Lung microvascular endothelial cell (primary cell): ENCODE data around the gene PSMA5. TPM values are rescaled to one million over a fixed set of nuclear protein-coding genes. Genes with fewer than 3 reads are reported as not detected.
A peak's percentile ranks its signal among the peaks of the same experiment; 100 is the strongest.
"Not testable (repeated sequence)": the region's sequence is repeated elsewhere in the genome, so short reads cannot be mapped to it uniquely, and the experiment has no call there.

Experiments
- DNase-seq, 2 donors: peaks; one replicate each; pipeline versions ENCODE4 v3.0.0 to v3.0.0-alpha.2; 2010; ENCODE audit warnings: low read depth in 2 of 2
- total RNA-seq: library from RNA; depleted of rRNA; stranded (reverse); fragments of >200 nt; gene quantifications from 2 replicates; pipeline ENCODE4 v1.2.1, GENCODE V29; 2014

The PSMA5 gene
- total RNA-seq, 1 donor from 2014 or later: 33.7 TPM

GRCh38 chr1:109392788-109393616, 33.2 kb downstream of the PSMA5 start:
- peak; percentile 29 to 75 for DNase-seq

DNA sequence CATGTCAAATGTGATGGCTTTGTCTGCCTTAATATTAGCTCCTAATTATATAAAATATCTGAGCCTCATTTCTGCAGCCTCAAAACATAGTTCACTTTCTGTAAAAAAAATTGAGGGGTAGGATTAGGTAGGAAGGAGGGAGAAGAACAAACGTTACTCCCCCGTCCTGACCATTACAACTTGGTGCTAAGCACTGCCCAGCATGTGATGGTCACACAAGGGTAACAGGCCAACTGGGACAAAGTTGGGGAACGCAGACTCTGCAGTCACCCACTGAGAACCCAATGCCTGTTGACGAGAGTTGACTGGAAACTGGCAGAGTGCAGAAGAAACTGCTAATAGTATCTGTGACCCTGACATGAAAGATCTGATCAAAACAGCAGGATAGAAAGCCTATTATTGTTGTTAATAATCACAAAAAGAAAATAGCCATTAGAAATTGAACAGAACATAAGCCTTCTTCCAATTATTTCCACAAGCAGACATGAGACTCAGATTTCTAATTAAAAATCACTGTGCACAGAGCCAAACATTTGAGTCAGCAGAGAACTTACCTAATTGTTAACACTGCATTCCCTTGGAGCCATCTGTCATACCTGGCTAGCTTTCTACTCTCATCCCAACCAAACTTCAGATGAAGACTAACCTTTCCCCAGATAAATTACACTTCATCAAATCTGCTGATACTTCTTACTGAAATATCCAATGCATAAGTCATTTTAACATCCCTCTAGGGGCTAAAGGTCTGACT, 34.0 kb downstream of the PSMA5 start:
- DNase-seq: no peak

DNA sequence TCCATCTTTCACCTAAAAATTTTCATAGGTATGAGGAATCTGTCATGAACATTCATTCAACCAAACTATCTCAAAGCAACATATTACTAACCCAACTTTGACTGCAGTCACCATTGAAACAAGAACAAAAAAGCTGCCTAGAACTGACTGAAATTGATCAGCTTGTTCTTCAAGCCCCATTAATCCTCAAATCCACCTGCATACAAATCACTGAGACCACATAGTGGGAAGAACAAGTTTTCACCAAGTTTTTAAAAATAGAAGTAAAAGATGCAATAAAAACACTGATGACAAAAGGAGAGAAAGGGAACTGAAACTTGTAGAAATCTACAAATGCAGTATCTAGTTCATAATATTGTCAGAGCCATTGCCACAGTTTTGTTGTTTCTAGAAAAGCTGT, 34.6 kb downstream of the PSMA5 start:
- DNase-seq: no peak

DNA sequence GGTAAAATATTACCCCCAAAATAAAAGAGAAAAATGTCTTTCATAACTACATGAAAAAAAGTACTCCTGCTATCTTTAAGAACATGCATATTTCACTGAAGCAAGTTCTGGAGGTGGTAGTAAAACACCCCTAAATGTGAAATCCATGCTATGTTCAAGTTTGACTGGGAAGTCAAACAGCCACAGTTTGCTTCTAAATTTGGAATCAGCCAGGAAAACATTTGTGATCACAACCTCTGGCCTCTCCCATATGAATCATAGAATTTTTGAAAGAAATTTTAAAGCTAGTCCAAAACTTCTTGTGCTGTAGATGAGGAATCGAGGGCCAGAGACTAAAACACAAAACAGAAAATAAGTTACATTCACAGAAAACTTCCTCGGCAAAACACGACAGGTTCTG, 35.1 kb downstream of the PSMA5 start:
- peak; percentile 57 to 60 for DNase-seq

- DNase-seq: no peak
Observed at GRCh38 chr1:109389638-109390341, 36.5 kb downstream of the PSMA5 start.

DNA sequence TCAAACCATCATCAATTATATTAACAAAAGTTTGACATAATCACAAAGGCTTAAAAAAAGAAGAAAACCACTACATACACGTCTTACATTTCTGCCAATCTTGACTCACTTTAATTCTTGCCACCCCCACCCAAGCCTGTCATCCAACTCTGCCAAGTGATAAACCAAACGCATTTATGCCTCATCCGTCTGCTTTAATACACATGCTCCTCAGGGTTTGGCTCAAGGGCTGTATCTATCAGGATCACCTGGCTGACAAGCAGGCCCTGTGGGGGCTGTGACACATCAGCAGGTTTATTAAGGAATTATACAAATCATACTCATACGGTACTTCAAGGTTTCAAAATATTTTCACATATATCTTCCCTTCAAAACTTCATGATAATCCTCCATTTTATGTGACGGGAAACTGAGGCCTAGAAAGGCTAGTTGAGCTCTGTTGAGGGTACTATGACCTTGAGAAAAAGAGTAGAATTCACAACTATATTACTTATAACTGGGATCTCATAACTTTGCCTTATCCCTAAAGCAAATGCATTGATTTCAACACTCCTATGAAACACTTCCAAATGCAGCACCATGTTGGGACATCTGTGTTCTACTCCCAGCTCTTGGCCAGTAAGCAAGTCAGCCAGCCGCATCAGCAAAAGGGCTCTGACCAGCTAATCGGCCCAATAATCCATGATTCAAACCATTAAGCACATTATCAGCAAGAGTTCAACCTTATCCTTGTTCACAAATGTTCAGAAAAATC, 37.2 kb downstream of the PSMA5 start:
- no peak for DNase-seq

DNA sequence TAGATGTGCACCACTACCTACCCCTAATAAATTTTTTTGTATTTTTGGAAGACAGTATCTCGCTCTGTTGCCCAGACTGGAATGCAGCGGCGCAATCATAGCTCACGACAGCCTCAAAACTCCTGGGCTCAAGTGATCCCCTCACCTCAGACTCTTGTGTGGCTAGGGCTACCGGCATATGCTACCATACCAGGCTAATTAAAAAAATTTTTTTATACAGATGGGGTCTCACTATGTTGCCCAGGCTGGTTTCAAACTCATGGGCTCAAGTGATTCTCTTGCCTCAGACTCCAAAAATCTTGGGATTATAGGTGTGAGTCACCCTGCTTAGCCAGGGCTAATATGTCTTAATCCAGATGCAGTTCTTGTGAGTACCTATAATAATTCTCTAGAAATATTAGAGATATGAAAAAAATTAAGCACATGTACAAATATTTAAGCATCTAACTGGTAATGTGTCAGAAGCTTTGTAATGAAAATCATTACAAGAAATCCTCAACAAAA, 38.0 kb downstream of the PSMA5 start:
- DNase-seq: no peak

DNA sequence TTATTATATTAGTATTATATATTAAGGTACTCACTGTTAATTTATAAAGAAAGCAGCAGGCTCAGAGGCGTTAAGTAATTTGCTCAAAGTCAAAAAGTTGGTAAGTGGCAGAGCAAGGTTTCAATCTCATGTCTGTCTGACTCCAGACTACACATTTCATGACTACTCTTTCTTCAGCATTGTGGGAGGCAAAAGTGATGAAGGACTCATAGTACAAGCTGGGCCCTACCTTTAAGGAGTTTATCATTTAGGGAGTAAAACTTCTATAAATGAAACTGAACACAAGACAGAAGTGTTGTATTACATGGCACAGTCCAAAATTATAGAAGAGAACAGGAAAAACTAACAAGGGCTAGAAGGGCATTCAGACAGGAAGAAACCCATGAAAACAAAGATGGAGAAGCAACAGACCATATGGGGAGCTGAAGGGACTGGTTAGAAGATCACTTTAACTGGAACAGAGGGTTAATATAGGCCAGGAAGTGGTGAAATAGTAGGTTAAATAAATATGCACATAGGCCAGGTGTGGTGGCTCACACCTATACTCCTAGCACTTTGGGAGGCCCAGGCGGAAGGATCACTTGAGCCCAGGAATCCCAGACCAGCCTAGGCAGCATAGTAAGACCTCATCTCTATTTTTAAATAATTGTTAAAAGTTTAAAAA, 40.1 kb downstream of the PSMA5 start:
- no peak for DNase-seq

DNA sequence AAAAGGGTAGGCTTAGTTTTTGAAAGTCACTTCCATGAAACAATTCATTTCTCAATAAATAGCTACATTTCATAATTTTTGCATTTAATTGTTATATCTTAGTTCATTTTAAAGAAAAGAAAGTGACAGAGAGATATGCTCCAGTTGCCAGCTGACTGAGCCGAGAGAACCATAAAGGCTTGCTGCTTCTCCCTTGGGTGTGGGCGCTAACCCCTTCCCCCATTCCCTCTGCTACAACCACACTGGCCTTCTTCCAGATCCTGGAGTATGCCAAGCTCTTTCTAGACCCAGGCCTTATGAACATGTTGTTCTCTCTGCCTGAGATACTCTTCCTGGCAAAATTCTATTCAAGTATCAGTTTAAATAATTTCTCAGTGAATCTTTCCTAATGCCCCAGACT, 40.8 kb downstream of the PSMA5 start:
- DNase-seq: no peak

GRCh38 chr1:109383854-109384253, 42.4 kb downstream of the PSMA5 start:
- DNase-seq: no peak

DNA sequence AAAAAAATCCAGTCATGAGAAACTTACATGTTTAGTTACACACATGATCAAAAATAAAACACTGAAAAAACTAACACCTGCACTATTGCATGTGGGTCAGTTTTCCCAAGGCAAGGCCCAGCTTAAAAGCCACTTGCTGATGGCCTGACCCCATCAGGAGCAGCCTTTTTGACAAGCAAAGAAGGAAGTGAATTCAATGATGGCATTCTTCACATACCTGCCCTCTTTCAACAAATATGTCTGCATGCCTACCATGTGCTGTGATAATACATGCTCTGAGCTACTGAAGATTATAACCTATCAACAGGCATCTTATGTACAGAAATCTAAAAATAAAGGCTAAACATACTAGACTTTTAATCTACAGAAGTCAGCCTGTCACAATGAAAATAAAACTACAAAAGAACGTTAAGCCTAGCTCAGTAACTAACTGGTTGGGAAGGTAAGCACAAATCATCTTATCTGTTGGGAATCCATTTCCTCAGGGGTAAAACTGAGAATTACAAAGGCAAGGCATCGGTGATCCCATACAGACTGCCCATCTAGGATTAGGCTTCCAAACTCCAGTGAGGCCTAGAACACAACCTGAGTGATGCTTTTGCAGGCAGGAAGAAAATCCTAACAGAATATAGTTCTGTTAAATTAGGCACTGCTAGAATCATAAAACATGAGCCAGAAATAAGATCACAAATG, 43.0 kb downstream of the PSMA5 start:
- no peak for DNase-seq

GRCh38 chr1:109381573-109381972, 44.7 kb downstream of the PSMA5 start:
- DNase-seq: no peak

DNA sequence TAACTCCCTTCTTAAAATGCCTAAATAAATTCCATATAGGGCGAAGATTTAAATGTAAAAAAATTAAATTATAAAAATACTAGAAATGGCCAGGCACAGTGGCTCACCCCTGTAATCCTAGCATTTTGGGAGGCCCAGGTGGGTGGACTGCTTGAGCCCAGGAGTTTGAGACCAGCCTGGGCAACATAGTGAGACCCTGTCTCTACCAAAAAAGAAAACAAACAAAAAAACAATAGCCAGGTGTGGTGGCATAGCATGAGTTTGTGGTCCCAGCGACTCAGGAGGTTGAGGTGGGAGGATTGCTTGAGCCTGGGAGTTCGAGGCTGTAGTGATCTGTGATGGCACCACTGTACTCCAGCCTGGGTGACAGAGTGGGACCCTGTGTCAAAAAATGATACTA, 46.3 kb downstream of the PSMA5 start:
- DNase-seq: no peak

DNA sequence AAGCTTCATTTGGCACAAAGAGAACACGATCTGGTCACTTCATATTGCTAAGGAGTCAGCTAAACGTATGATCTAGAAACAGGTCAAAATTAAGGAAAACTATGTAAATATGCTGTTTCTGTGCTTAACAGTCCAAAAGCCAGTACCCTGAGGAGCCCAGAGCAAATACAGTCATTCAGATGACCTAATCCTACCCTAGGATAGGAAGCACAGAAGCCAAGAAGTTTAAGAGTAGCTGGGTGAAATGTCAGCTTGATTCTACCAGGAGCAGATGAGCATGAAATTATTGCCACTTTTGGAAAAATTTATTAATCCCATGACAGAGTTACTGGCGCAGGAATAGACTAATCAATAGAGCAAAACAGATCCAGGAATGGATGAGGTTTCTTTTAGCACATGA, 46.8 kb downstream of the PSMA5 start:
- no peak for DNase-seq

- no peak for DNase-seq
Observed at GRCh38 chr1:109377698-109378097, 48.5 kb downstream of the PSMA5 start.

GRCh38 chr1:109373696-109374095, 52.6 kb downstream of the PSMA5 start:
- not testable (repeated sequence) for DNase-seq

DNA sequence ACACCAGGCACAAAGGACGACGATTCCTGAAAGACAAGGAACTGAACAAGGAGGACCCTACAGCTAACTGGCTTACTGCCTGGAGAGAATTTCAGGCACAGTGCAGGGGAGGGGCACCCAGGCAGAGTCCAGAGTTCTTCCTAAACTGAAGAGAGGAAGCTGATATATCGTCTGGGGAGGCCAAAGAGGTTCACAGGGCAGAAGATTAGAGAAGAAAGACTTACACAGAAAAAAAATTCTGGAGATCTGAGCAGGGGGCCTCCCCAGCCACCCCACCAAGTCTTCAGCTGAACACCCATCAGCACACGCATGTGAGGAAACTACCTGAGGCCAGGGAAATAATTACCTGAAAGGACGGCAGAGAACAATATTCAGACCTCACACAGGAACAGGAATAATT, 53.1 kb downstream of the PSMA5 start:
- no peak for DNase-seq

- DNase-seq: no peak
Observed at GRCh38 chr1:109372281-109372680, 54.0 kb downstream of the PSMA5 start.

- no peak for DNase-seq
Observed at GRCh38 chr1:109371341-109371739, 54.9 kb downstream of the PSMA5 start.

DNA sequence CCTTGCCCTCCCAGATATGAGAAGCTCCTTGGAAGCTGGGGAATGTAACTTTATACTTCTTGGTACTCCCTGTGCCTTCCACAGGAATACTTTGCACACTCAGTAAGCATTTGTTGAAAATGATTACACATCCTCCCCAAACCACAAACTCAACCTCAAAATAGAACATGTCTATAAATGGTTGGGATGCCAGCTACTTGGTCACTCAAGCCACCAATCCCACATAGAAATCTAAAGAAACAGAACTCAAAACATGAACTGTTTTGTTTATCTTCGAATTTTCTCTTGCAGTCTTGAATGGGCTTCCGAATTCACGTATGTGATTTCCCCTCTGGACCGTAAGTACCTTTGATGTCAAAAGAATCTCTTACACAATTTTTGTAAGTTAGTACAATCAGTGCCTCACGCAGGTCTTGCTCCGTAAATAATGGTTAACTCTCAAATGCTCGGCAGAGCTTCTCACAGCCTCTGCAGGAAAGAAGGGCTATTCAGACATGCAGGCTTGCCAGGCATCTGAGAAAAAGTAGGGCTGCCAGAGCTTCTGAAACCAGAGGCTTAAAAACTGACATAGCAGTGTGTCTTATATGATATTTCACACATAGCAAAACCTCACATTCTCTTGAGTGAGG, 55.4 kb downstream of the PSMA5 start:
- peak in 1 of 2 donors; percentile 55 for DNase-seq
